ENCODE measurements around the gene GFOD2.

DNA sequence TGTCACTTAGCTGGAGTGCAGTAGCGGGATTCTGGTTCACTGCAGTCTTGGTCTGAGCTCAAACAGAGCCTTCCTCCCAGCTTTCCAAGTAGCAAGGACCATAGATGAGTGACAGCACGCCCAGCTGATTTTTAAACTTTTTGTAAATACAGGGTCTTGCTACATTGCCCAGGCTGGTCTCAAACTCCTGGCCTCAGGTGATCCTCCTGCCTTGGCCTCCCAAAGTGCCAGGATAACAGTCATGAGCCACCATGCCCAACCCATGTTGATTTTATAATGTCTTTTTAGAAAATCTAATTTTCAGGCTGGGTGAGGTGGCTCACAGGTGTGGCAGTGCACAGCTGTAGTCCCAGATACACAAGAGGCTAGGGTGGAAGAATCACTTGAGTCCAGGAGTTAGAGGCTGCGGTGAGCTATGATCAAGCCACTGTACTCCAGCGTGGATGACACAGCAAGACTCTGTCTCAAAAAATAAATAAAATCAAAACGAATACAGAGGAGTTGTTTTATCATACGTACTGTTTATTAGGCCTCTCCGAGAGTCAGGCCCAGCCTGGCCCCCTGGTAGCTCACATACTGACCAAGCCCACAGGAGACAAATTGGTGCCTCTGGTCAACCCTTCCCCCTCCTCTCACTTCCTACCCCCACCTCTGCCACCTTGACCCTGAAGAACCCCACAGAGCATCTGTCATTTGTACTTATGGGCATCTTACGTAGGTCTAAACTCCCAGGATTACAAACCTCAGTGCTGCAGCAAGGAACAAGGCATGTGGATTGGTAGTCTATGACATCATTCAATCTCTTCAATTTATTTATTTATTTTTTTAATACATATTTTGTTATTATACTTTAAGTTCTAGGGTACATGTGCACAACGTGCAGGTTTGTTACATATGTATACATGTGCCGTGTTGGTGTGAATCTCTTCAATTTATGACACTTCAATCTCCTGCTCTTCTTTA, 38.9 kb downstream of the GFOD2 start:
- TF ChIP-seq, protein P1, sequence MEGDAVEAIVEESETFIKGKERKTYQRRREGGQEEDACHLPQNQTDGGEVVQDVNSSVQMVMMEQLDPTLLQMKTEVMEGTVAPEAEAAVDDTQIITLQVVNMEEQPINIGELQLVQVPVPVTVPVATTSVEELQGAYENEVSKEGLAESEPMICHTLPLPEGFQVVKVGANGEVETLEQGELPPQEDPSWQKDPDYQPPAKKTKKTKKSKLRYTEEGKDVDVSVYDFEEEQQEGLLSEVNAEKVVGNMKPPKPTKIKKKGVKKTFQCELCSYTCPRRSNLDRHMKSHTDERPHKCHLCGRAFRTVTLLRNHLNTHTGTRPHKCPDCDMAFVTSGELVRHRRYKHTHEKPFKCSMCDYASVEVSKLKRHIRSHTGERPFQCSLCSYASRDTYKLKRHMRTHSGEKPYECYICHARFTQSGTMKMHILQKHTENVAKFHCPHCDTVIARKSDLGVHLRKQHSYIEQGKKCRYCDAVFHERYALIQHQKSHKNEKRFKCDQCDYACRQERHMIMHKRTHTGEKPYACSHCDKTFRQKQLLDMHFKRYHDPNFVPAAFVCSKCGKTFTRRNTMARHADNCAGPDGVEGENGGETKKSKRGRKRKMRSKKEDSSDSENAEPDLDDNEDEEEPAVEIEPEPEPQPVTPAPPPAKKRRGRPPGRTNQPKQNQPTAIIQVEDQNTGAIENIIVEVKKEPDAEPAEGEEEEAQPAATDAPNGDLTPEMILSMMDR (conservative IDR thresholded peaks at IDR 0.05; ENCODE audit: low read length) = no peak
- TF ChIP-seq EZH2phosphoT487 (IDR thresholded peaks at IDR 0.05; ENCODE audit: borderline replicate concordance) = no peak

All from Loucy (cell line).